Measurements from ENCODE around the gene SMYD2.

The SMYD2 gene

DNA sequence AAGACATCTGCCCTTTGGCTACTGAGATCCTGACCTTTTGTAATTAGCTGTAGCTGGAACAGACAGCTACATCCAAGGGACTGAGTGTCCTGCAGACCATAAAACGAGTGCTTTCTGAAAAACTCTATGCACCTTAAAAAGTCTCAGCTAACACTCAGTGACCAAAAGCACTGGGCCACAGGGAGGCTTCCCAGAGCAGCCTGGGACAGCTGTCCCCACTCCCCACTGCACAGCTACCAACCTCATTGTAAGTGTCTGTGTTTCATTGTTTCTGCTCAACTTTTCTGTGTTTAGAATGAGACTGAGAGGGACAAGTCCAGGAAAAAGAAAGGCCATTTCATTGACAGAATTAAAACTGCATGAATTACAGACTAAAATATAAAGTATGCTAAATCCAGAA, 80.7 kb downstream of the SMYD2 start:
- no peak for DNase-seq (ENCODE audit: low read depth)

DNA sequence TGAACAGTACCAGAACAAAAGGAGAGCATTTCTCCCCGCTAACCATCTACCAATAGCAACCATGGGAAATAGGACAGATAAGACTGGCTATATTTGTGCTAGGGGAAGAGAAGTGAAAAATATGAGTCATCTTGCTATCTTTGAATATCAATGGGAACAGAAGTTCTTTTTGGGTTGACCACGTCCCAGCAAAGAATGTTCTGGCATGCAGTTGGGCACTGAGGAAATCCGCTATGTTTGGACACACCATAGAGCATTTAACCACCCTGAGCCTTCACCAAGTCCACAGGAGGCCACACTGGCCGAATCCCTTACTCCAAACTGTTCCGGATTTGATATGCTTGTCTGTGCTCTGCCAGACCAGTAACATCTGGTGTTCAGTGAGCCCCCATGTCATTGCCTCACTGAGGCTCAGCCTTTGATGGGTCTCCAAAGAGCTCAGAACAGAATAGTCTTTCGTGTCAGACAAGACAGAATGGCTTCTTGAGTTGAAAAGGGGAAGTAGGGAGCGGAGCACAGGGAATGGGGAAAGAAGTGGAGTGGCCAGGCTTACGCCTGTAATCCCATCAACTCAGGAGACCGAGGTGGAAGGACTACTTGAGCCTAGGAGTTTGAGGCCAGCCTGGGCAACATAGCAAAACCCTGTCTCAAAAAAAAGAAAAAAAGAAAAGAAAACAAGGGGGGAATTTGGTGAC, 81.4 kb downstream of the SMYD2 start:
- no peak for DNase-seq (ENCODE audit: low read depth)

DNA sequence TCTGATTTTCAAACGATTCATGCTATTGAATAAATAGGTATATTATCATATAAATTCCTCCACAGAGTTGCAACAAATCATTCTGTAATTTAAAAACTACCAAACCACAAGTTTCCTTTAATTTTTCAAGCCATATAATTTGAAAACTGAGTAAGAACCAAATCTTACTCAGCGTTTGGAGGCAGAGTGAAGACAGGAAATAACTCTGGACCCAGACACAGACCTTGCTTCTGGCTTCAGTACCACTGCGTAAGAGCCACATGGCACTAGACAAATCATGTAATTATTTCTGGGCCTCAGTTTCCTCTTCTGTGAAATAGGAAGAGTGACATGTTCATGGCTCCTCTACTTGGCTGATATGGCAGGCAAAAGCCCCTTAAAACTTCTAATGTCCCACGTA, 82.4 kb downstream of the SMYD2 start:
- DNase-seq (ENCODE audit: low read depth): no peak

DNA sequence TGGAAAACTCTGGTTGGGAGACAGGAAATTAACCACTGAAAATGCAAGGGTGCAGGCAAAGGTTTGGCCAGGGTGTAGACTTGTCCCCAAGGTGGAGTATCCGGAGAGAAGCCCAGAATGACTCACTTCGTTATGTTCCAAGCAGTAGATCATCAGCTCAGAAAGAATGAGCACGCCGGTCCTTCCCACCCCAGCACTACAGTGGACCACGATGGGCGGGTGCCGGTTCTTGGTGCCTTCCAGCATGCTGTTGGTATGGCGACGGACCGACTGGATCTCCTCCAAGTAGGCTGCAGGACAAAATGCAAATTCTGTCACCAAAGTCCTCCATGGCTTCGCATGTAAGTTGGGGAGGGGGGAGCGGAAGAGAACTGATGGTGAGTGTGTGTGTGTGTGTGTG, 83.4 kb downstream of the SMYD2 start:
- no peak for DNase-seq (ENCODE audit: low read depth)

DNA sequence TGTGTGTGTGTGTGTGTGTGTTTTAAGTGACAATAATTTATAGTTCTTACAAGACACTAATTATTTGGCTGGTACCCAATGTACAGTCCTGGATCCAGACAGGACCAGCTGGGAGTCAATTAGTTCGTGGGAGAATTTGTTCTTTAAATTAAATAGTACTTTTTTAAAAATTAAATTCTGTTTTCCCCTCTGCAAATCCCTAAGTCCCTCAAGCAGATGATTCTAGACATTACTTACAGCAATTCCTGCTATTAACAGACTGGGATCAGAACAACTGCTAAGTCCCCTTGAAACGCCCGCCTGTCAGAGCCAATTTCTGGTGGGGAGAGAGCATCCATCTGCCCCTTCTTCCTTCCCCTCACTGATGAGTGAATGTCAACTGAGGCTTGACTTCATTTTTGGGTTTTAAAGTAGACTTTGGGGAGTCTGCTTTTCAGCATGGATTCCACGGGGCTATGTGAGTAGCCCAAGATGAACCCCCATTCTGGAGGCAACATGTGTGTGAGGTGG, 83.9 kb downstream of the SMYD2 start:
- no peak for DNase-seq (ENCODE audit: low read depth)

DNA sequence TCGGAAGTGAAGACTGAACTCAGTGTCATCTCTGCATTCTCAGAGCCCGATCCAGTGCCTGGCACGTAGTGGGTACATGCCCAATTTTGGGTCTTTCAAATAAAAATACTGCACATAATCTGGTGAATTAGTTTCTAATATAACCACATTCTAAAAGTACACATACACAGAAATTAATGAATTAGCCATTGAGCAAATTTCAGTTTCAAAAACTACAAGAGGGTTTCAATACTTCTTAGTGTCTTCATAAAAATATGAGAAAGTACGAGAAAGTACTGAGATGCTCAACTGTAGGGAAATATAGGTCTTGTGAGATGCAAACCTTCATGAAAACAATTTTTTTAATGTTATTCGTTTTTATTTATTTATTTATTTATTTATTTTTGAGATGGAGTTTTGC, 86.9 kb downstream of the SMYD2 start:
- DNase-seq (ENCODE audit: low read depth): no peak

DNA sequence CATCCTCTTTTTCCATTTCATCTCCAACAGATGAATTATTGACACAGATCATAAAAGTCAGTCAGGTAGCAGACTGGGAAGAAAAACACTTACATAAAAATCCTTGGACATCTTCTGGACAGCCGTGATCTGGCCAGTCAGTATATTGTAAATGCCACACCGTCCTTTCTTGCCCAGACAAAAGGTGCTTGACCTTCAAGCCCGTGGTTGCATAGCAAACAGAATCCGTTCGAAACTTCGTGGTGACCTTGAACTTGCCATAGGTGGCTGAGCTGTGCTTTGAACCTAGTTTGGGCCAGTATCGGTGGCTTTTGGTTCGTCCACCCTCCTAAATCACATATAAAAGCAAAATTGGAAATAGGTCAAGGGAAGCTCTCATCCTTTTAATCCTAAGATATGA, 88.4 kb downstream of the SMYD2 start:
- no peak for DNase-seq (ENCODE audit: low read depth)

DNA sequence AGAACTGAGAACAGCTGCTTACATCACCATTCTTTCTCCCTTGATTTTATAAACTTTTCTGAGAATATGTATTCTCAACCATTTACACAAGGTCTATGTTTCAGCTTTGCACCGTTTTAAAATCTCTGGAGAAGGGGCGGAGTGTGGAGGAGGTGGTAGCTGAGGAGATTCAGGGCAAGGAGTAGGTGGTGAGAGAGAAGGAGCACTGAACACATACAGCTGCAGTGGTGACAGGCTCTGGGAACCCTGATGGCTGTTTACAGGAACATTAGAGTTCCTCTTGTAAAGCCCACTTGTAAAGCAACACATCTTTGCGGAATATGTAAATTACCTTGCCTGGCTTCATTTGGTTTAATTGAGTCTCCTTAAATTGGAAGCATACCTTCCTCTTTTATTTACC, 89.7 kb downstream of the SMYD2 start:
- no peak for DNase-seq (ENCODE audit: low read depth)

DNA sequence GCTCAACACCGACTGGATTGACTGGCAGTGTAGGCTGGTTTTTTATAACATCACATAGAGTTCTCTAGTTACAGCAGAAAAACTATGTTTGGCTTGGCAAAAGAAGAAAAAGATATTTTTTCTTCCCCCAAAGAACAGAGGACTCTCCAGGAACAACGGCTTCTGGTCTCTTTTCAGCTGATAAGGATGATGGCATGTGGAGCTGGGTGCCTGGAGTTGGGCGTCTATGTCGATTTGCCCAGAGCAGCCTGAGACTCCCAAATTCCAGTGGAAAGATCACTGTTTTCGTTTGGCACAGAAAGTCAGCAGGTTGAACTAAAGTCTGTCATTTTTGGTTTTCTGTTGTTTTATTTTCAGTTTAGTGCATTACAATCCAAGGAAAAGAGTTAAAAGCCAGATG, 91.1 kb downstream of the SMYD2 start:
- no peak for DNase-seq (ENCODE audit: low read depth)

DNA sequence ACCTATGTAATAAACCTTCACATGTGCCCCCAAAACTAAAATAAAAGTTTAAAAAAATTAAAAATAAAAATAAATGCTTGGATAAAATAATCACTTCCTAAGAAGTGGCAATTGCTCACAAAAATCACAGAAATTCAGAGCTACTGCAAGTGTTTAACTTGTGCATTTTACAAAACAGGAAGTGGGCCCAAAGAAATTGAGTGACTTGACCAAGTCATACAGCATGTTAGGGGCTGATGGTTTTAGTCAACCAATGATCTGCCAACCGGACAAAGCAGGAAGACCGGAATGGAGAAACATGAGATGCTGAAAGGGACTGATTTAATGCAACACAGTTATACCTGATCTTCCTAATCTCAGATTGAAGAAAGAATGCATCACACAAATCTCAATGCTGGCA, 96.5 kb downstream of the SMYD2 start:
- DNase-seq (ENCODE audit: low read depth): no peak

DNA sequence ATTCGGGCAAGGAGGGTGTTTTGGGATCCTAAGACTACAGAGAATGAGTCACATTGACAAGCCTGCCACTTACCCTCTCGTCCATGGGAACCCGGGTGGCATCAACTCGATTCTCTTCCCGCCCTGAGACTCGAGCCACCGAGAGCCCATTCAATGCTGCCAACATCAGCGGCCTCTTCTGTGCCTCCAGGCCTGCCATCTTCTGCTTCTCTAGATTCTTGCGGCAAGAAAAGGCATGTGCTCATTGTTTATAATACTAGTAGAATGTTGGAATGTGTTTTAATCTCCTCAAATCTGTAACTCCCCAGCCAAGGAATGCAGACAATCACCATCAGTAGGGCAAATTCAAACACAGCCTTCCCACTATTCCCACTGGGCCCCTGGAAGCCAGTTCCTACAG, 96.9 kb downstream of the SMYD2 start:
- no peak for DNase-seq (ENCODE audit: low read depth)

DNA sequence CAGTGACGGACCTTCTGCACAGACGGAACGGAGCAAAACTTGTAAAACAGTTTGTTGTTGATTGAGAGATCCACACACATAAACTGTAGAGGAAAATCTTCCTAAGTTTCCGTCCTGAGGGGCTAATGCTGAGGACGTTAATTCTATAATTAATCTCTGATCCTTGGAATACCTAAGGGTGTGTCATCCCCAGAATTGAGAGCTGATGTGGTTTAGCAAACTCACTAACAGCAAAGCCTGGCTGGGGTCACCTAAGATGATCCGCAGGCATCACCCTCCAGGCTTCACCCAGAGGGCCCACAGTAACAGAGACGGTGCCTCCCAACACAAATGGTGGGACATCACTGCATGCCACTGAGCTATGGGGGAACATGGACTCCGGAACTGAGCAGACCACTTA, 97.5 kb downstream of the SMYD2 start:
- DNase-seq (ENCODE audit: low read depth): no peak

DNA sequence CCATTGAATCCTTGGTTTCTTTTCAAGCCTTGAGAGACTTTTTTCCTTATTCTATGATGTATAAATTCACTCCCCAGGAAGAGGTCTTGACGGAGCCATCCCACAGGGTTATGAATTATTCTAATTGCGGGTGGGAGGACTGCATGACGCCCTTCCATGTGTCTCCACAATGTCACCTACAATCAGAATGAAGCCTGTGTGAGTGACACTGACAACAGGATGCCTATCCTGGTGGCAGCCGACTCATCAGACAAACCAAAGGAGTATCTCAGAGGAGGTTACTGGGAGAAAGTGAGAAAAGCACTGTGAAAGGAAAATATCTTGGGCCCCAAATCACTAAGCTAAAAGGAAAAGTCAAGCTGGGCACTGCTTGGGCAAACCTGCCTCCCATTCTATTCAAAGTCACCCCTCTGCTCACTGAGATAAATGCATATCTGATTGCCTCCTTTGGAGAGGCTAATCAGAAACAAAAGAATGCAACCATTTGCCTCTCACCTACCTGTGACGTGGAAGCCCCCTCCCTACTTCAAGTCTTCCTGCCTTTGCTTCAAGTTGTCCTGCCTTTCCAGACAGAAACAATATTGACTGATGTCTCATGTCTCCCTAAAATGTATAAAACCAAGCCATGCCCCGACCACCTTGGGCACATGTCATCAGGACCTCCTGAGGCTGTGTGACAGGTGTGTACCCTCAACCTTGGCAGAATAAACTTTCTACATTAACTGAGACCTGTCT, 98.4 kb downstream of the SMYD2 start:
- DNase-seq (ENCODE audit: low read depth): no peak

DNA sequence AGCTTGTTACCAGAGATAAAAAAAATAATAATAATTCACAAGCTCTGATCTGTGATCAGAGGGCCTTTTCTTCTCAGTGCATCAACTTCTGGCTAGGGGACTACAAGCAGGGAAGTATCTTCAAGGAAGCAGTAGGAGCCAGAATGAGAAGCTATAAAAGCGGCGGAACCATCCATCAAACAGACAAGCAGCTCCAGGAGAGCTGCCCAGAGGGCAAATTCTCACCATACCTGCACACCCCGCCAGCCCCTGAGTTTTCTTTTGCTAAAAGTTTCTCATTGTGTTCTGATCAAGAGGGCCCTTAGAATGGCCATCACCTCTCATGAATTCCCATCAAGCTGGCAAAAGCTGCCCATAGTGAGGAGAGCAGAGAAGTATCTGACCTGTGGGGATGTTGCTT, 99.4 kb downstream of the SMYD2 start:
- DNase-seq (ENCODE audit: low read depth): no peak

DNA sequence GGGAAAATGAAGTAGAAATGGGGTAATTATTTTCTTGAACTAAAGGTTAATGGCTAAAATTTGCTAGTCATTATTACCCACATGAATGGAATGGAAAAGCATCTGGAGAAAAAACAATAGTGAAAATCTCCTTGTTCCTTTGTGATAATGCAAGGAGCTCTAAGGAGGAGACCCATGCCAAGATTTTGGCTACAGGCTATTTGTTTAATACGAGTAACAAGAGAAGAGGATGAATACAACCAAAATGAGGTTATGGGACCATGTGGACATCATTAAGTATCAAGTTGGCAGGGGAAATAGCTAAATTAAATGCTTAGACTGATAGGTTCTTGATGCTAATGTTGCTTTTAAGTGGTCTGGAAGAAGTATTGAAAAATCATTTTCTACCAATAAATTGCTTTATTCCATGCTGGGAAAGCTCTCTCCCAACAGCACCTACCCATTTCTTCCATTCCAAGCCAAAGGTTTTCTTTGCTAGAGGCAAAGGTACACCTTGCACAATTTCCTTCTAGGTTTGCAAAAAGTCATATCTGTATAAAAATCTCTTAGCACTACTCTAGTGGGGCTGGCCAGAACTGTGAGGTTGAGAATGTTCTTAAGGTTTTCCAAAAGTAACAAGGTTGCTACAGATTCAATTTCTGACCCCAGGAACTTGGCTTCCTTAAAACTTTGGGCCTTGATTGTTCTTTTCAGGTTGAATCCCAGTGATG, 100.2 kb downstream of the SMYD2 start:
- no peak for DNase-seq (ENCODE audit: low read depth)

DNA sequence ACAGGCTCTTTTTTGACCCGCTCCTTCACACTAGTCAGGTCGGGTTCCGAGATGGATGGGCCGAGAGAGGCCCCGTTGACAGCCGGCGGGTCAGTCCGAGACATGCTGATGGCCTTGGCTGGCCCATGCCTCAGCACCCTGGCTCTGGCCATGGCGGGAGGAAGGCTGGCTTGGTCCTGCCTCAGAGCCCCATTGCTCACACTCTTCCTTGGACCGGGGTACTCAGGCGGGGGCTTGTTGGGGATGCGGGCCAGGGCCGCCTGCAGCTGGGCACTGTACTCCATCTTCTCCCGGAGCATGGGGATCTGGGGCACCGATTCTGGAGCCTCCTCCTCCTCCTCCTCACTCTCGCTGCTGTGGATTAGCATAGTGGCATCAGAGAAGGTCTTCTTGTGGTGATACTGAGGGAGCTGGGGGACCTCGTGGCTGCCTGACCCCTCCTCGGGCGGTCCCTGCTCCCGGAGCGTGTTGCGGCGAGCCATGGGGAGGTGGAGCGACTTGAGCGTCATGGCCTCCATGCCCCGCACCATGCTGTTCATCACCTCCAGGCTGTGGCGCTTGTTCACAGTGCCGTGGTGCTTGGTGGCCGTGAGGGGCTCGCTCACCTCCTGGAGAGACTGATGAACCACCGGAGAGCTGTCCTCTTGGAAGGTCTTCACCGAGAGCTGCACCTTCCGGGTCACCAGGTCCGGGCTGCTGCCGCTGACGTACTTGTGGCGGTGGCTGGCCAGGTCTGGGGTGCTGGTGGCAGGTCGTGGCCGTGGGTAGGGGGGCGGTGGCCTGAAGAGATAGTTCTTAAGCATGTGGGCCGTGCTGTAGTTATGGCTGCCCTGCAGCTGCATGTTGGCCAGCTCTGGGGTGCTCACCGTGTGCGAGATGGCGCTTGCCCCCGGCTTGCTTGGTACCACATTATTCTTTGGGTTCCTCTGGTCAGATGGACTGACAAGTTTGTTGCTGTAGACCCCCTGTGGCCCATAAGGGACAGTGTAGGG, 102.7 kb downstream of the SMYD2 start:
- no peak for DNase-seq (ENCODE audit: low read depth)

DNA sequence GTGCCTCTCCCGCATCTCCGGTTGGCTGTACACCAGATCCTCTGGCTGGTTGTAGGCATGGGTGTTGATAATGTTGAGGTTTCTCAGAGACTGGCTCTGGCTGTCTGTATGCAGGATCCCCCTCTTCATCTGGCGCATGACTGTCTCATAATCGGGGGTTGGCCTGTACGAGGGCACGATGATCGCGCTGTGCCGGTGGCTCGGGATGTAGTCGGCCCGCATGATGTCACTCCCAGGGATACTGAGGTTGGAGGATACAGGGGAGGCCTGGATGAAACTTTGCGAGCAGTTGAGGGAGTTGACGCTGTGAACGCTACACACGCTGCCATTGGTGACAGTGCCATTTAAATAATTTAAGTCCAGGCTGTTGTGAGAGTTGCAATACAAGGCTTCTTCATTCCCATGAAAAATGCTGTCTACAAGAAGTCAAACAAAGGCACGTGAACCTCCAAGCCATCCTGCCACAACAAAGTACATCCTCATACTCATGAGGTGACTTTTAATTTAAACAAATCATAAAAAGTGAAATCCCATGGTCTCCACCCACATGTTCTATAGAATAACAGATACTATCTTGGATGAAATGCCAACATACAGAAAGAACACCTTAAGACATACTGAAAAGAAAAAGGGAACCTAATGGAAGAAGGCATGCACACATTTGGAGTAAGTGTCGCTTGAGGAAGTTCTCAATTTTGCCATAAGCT, 103.6 kb downstream of the SMYD2 start:
- no peak for DNase-seq (ENCODE audit: low read depth)

DNA sequence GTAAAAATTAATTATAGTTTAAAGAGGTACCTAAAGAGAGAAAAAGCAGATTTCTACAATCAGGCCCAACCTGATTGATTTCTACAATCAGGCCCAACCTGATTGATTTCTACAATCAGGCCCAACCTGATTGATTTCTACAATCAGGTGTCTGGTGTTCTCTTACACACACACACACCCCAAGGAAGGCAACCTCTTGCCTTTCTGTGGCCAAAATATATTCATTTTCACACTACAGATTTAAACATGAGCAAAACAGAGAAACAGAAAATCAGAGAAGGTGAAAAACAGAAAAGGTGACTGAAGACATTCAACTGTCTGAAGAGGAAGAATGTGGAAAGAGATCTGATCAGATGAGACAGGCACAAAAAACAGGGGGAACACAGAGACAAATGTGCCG, 104.5 kb downstream of the SMYD2 start:
- no peak for DNase-seq (ENCODE audit: low read depth)

DNA sequence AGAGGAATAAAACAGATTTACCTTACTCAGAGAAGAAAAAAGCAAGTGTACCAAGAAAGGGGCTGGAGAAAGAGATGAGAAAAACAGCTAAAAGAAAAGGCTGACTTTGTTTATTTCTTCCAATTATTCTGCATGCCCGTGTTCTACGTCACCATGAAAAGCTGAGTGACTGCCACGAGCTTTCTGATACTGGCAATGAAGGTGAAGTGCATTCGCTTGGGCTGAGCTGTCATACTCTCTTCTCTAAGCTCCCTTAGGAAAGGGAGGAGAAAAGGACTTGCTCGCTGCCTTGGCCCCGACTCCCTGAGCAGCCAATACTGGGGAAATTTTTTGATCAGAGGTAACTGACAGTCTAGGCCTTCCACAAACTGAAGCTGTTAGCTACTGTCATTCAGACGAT, 105.4 kb downstream of the SMYD2 start:
- DNase-seq (ENCODE audit: low read depth): no peak

All from stimulated activated CD8-positive, alpha-beta memory T cell treated with anti-CD3 and anti-CD28 coated beads, Interleukin-7, amount 100 ng/mL, for 24 hours (primary cell).